ENCODE data around the gene LRRC59. TPM values are rescaled to one million over a fixed set of nuclear protein-coding genes. Genes with fewer than 3 reads are reported as not detected.

The LRRC59 gene
- total RNA-seq, 3 donors from 2014 or later (not counting 1 experiment from before 2014, with no cell fraction given): 55.6 to 62.7 (median 56.0) TPM

DNA sequence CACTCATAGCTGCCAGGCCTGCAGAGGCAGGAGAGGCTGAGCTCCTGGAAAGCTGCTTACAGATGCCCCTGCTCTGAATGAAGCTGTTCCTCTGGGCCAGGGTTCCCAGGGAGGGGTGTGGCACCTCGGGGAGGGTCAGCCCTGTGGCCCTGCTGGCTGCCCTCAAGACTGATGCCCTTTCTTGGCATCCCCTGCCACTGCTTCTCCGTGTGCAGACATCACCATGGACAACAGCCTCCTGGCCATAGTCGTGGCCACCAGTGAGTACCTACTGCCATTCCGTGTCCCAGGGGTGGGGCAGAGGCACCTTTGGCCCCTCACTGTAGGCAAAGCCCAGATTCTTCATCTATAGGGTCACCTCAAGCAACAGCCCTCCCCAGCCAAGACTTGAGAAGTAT is 33.3 kb downstream of the LRRC59 start:
- TF ChIP-seq, protein P1, sequence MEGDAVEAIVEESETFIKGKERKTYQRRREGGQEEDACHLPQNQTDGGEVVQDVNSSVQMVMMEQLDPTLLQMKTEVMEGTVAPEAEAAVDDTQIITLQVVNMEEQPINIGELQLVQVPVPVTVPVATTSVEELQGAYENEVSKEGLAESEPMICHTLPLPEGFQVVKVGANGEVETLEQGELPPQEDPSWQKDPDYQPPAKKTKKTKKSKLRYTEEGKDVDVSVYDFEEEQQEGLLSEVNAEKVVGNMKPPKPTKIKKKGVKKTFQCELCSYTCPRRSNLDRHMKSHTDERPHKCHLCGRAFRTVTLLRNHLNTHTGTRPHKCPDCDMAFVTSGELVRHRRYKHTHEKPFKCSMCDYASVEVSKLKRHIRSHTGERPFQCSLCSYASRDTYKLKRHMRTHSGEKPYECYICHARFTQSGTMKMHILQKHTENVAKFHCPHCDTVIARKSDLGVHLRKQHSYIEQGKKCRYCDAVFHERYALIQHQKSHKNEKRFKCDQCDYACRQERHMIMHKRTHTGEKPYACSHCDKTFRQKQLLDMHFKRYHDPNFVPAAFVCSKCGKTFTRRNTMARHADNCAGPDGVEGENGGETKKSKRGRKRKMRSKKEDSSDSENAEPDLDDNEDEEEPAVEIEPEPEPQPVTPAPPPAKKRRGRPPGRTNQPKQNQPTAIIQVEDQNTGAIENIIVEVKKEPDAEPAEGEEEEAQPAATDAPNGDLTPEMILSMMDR (IDR thresholded peaks at IDR 0.05): no peak
- Mint-ChIP-seq H3K27me3 (ENCODE audit: low read depth in 2 of 2) (no peaks in the 10 kb centered on the region), H3K4me1 (peaks cover 7 to 15% of the 10 kb centered on the region in 2 donors), H3K4me3 (no peak overlapping the region), H3K27ac (peak overlapping the region in 1 of 2 donors; percentile 13), H3K9me3 (no peaks in the 10 kb centered on the region), H3K36me3 (peaks cover 9% of the 10 kb centered on the region)
- H3K4me1 ChIP-seq (ENCODE audit: control insufficient read depth, insufficient read depth, low read length): peaks cover 7% of the 10 kb centered on the region
- H3K27ac ChIP-seq (ENCODE audit: low read length): no peak overlapping the region
- intact Hi-C loops (cut with micrococcal nuclease): loop anchor here (5.0 kb wide), 1 partner anchor 33 kb away; the partner anchor contains the start of gene LRRC59
- peaks cover 38% of the 10 kb centered on the region for H3K36me3 ChIP-seq (ENCODE audit: control insufficient read depth, insufficient read depth, low read length)
- no peaks in the 10 kb centered on the region for H3K27me3 ChIP-seq (ENCODE audit: control insufficient read depth, insufficient read depth, low read length)
- no peak overlapping the region for H3K4me3 ChIP-seq (ENCODE audit: low read length)
- no peak for DNase-seq
- H3K9me3 ChIP-seq (ENCODE audit: control insufficient read depth, insufficient read depth, low read length): no peaks in the 10 kb centered on the region
- ATAC-seq: no peak
- 94% methylated on average over 4 of the region's 4 CpGs for WGBS (ENCODE audit: insufficient coverage)

DNA sequence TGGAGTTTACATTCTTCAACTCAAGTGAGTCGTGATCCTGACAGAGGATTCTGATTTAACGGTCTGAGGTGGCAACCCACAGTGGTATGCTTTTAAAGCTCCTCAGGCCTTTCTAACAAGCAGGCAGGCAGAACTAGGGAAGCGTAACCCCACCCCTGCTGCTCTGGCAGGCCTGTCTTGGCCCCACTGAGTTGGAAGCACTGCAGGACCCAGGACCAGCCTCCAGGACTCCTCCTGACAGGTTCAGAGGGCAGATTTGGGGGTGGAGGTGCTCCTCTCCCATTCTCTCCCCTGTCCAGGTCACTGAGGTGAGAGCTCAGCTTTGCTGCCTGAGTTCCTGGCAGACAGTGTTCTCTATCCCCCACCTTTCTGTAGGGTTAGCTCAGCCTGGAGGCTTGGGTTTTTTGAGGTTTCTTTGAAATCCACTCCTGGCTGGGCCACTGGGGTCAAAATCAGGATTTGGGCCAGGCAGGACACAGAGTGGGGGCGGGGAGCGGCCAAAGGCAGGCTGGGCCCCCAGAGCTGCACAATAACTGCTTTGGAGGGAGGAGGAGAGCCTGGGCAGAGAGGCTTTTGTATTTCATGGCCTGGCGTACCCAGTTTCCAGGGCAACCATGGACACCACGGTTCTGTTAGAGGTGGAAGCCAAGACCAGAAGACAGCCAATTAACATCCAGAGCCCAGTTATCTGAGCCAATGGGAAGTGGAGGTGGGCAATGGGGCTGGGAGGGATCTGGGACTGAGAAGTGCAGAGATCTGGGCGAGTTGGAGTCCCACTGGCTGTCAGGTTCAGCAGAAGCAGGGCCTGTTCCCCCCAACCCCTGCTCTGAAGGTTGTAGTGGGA is 33.9 kb downstream of the LRRC59 start:
- DNase-seq: no peak
- peaks cover 37% of the 10 kb centered on the region for H3K36me3 ChIP-seq (ENCODE audit: control insufficient read depth, insufficient read depth, low read length)
- no peaks in the 10 kb centered on the region for H3K9me3 ChIP-seq (ENCODE audit: control insufficient read depth, insufficient read depth, low read length)
- Mint-ChIP-seq H3K27ac (peak overlapping the region in 1 of 2 donors; percentile 13), H3K4me3 (no peak overlapping the region), H3K4me1 (peaks cover 7 to 18% of the 10 kb centered on the region in 2 donors), H3K27me3 (ENCODE audit: low read depth in 2 of 2) (no peaks in the 10 kb centered on the region), H3K9me3 (no peaks in the 10 kb centered on the region), H3K36me3 (peaks cover 9% of the 10 kb centered on the region)
- ATAC-seq: no peak
- no peak overlapping the region for H3K27ac ChIP-seq (ENCODE audit: low read length)
- intact Hi-C loops (cut with micrococcal nuclease): loop anchor here (5.0 kb wide), 1 partner anchor 34 kb away; the partner anchor contains the start of gene LRRC59
- WGBS (ENCODE audit: insufficient coverage): 78% methylated on average over 8 of the region's 8 CpGs
- H3K4me1 ChIP-seq (ENCODE audit: control insufficient read depth, insufficient read depth, low read length): peaks cover 7% of the 10 kb centered on the region
- TF ChIP-seq, protein P1 (IDR thresholded peaks at IDR 0.05): no peak
- no peaks in the 10 kb centered on the region for H3K27me3 ChIP-seq (ENCODE audit: control insufficient read depth, insufficient read depth, low read length)
- H3K4me3 ChIP-seq (ENCODE audit: low read length): no peak overlapping the region

DNA sequence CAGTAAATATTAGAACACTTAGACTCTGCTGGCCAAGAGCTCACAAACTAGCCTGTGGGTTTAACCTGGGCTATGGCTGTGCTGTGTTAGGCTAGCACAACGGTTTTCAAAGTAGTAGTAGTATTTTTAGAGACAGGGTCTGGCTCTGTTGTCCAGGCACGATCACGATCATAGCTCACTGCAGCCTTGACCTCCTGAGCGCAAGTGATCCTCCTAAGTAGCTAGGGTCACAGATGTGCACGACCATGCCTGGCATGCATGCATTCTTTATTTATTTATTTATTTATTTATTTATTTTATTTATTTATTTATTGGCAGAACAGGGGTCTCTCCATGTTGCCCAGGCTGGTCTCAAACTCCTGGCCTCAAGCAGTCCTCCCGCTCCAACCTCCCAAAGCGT is 34.7 kb downstream of the LRRC59 start:
- H3K27ac ChIP-seq (ENCODE audit: low read length): no peak overlapping the region
- H3K4me1 Mint-ChIP-seq: peaks cover 7 to 18% of the 10 kb centered on the region in 2 donors
- intact Hi-C loops (cut with micrococcal nuclease): loop anchor here (5.0 kb wide), 1 partner anchor 35 kb away; the partner anchor contains the start of gene LRRC59
- no peaks in the 10 kb centered on the region for H3K27me3 ChIP-seq (ENCODE audit: control insufficient read depth, insufficient read depth, low read length)
- WGBS (ENCODE audit: insufficient coverage): 95% methylated on average over 6 of the region's 7 CpGs
- no peaks in the 10 kb centered on the region for H3K9me3 ChIP-seq (ENCODE audit: control insufficient read depth, insufficient read depth, low read length)
- DNase-seq (no peak), ATAC-seq (no peak)
- H3K9me3 Mint-ChIP-seq: no peaks in the 10 kb centered on the region
- peaks cover 1% of the 10 kb centered on the region for H3K36me3 Mint-ChIP-seq
- no peak overlapping the region for H3K4me3 Mint-ChIP-seq
- no peak overlapping the region for H3K4me3 ChIP-seq (ENCODE audit: low read length)
- H3K27me3 Mint-ChIP-seq (ENCODE audit: low read depth in 2 of 2): no peaks in the 10 kb centered on the region
- peak overlapping the region; percentile 42 to 77 for H3K27ac Mint-ChIP-seq
- peaks cover 33% of the 10 kb centered on the region for H3K36me3 ChIP-seq (ENCODE audit: control insufficient read depth, insufficient read depth, low read length)
- H3K4me1 ChIP-seq (ENCODE audit: control insufficient read depth, insufficient read depth, low read length): peaks cover 7% of the 10 kb centered on the region
- TF ChIP-seq, protein P1 (IDR thresholded peaks at IDR 0.05): no peak
